Stomach (tissue), 4 donors: ENCODE data around the gene LRRFIP1.

Experiments
- CTCF ChIP-seq, 7 experiments: fragments of 450-650 bp in 4 of 7; fragments of 200-600 bp in 3 of 7; sonication (generic) in 3 of 7; IDR thresholded peaks; one replicate each; pipeline ENCODE4 v1.5.1; 2016 to 2019; ENCODE audit warnings: antibody characterized with exemption in 7 of 7, control low read depth in 2 of 7, mild to moderate bottlenecking in 1 of 7
- POLR2A ChIP-seq, 4 donors: fragments of 450-650 bp; IDR thresholded peaks; one replicate each; pipeline ENCODE4 v1.6.1; 2016; ENCODE audit warnings: antibody characterized with exemption in 4 of 4, control low read depth in 2 of 4, mild to moderate bottlenecking in 1 of 4, moderate library complexity in 1 of 4
- POLR2AphosphoS5 ChIP-seq, 3 donors: sonication (generic); formaldehyde crosslinking; IDR thresholded peaks; one replicate each; pipeline ENCODE4 v1.6.1; 2016; ENCODE audit warnings: antibody characterized with exemption in 3 of 3

- TF ChIP-seq POLR2A (IDR thresholded peaks at IDR 0.05) (no peak), CTCF (IDR thresholded peaks at IDR 0.05) (no peak), POLR2AphosphoS5 (IDR thresholded peaks at IDR 0.05) (no peak)
Observed at GRCh38 chr2:237583385-237584295, 43.7 kb upstream of the LRRFIP1 start.
